NCI-H128 (cell line): Measurements from ENCODE around the gene LIMS2.

ENCODE experiments used
- DNase-seq: peaks from one replicate; lab custom pipeline; 2025; ENCODE audit not compliant: unreplicated experiment; lab: John Stamatoyannopoulos, UW

LIMS2 gene

GRCh38 chr2:127659408-127660290 is 15.7 kb downstream of the LIMS2 start:
- no peak for DNase-seq

- no peak for DNase-seq
These were observed 16.5 kb downstream of the LIMS2 start for GRCh38 chr2:127658641-127659407.

GRCh38 chr2:127658146-127658545 is 17.2 kb downstream of the LIMS2 start:
- no peak for DNase-seq

- DNase-seq, result no peak
These were observed 18.1 kb downstream of the LIMS2 start for GRCh38 chr2:127657232-127657595.

- no peak for DNase-seq
These were observed 18.6 kb downstream of the LIMS2 start for GRCh38 chr2:127656569-127657231.

- no peak for DNase-seq
These were observed 19.9 kb downstream of the LIMS2 start for GRCh38 chr2:127655209-127656073.

GRCh38 chr2:127654838-127655175 is 20.5 kb downstream of the LIMS2 start:
- no peak for DNase-seq

GRCh38 chr2:127654084-127654837 is 21.1 kb downstream of the LIMS2 start:
- no peak for DNase-seq

GRCh38 chr2:127653421-127654083 is 21.8 kb downstream of the LIMS2 start:
- DNase-seq, result no peak

GRCh38 chr2:127652786-127653357 is 22.5 kb downstream of the LIMS2 start:
- DNase-seq, result no peak

- DNase-seq, result no peak
These were observed 23.3 kb downstream of the LIMS2 start for GRCh38 chr2:127651971-127652550.

GRCh38 chr2:127651381-127651809 is 23.9 kb downstream of the LIMS2 start:
- DNase-seq, result no peak

- DNase-seq, result no peak
These were observed 24.4 kb downstream of the LIMS2 start for GRCh38 chr2:127650785-127651380.

GRCh38 chr2:127650041-127650784 is 25.1 kb downstream of the LIMS2 start:
- DNase-seq, result no peak

GRCh38 chr2:127649684-127650040 is 25.7 kb downstream of the LIMS2 start:
- peak; percentile 31 for DNase-seq

- no peak for DNase-seq
These were observed 26.2 kb downstream of the LIMS2 start for GRCh38 chr2:127649100-127649611.

GRCh38 chr2:127648321-127648720 is 27.0 kb downstream of the LIMS2 start:
- no peak for DNase-seq
